Lung (tissue), 12 donors: ENCODE data around the gene ENTPD2. TPM values are rescaled to one million over a fixed set of nuclear protein-coding genes. Genes with fewer than 3 reads are reported as not detected.

Experiments used
- ATAC-seq: fragments of 200-7000 bp; cut with Tn5 transposase; one replicate; pipeline ENCODE4 v1.9.1; 2020; ENCODE audit warnings: moderate number of reproducible peaks; ENCODE audit not compliant: insufficient read depth, low FRiP score
- DNase-seq, 3 donors: peaks; one replicate each; pipeline ENCODE4 v3.0.0-alpha.2; 2013 to 2017
- H3K27ac ChIP-seq, 2 donors: one replicate each; pipeline ENCODE4 v1.5.1; 2013; ENCODE audit warnings: mild to moderate bottlenecking in 2 of 2, moderate library complexity in 2 of 2, control low read depth in 1 of 2, inconsistent platforms in 1 of 2, low read depth in 1 of 2, low read length in 1 of 2
- H3K27me3 ChIP-seq, 3 donors: one replicate each; pipeline ENCODE4 v1.5.1; 2013; ENCODE audit warnings: low read length in 2 of 3; ENCODE audit not compliant: control insufficient read depth in 3 of 3, insufficient read depth in 3 of 3
- H3K36me3 ChIP-seq, 4 donors: one replicate each; pipeline ENCODE4 v1.5.1; 2013; ENCODE audit warnings: low read length in 4 of 4, mild to moderate bottlenecking in 1 of 4, moderate library complexity in 1 of 4; ENCODE audit not compliant: control insufficient read depth in 4 of 4, insufficient read depth in 4 of 4
- H3K4me1 ChIP-seq, 5 donors: one replicate each; pipeline ENCODE4 v1.5.1; 2013; ENCODE audit warnings: low read length in 5 of 5, mild to moderate bottlenecking in 2 of 5, moderate library complexity in 1 of 5; ENCODE audit not compliant: control insufficient read depth in 5 of 5, insufficient read depth in 5 of 5
- H3K4me3 ChIP-seq: one replicate; pipeline ENCODE4 v1.5.1; 2013; ENCODE audit warnings: mild to moderate bottlenecking, control low read depth, moderate library complexity
- H3K9ac ChIP-seq, 2 donors: one replicate each; pipeline ENCODE4 v1.5.1; 2013; ENCODE audit warnings: low read length in 2 of 2, control low read depth in 1 of 2; ENCODE audit not compliant: insufficient read depth in 1 of 2
- H3K9me3 ChIP-seq, 4 donors: one replicate each; pipeline ENCODE4 v1.5.1; 2013; ENCODE audit warnings: low read length in 3 of 4, mild to moderate bottlenecking in 1 of 4, moderate library complexity in 1 of 4; ENCODE audit not compliant: control insufficient read depth in 4 of 4, insufficient read depth in 3 of 4
- CTCF ChIP-seq: IDR thresholded peaks from 2 replicates; pipeline ENCODE4 v1.5.1; 2012; ENCODE audit warnings: mild to moderate bottlenecking; ENCODE audit errors: control extremely low read depth, extremely low read depth
- WGBS, 2 donors: extraction: QIAGEN DNeasy Blood & Tissue Kit; methylation state at CpG; one replicate each; pipeline ENCODE4 v1.1.7; 2013; 5-methylcytosine and 5-hydroxymethylcytosine counted together
- polyA plus RNA-seq, 2 donors: library from polyadenylated mRNA; stranded (reverse); fragments of 200-250 nt; gene quantifications; one replicate each; pipeline ENCODE4 v1.2.1, GENCODE V29; 2013
- total RNA-seq, 2 donors: library from RNA; depleted of rRNA in 1 of 2; stranded (reverse); fragments of >200 nt in 1 of 2; gene quantifications; one replicate each; pipeline ENCODE4 v1.2.1, GENCODE V29; 2014 to 2021
- donor health status: control.
- donor health status: control.
- donor health status: Bipolar disorder and iron deficiency.
- donor health status: healthy.
- donor health status: DM: yes; HTN: yes; CAD: no.

Gene ENTPD2
- total and polyA plus RNA-seq, 4 donors: 0.39 to 3.2 (median 1.2) TPM

GRCh38 chr9:137012694-137013570 is 40.9 kb downstream of the ENTPD2 start:
- no peak for DNase-seq
- no peaks in the 10 kb centered on the region for H3K27me3 ChIP-seq
- 89 to 93% methylated on average over 67 of the region's 67 CpGs for WGBS, 2 donors
- H3K4me1 ChIP-seq: no peaks in the 10 kb centered on the region
- no peak overlapping the region for H3K4me3 ChIP-seq
- no peak overlapping the region for H3K9ac ChIP-seq
- no peaks in the 10 kb centered on the region for H3K9me3 ChIP-seq
- H3K27ac ChIP-seq: no peak overlapping the region
- H3K36me3 ChIP-seq: peaks cover 0 to 72% (median 8%) of the 10 kb centered on the region in 4 donors
- TF ChIP-seq CTCF: no peak
- ATAC-seq: no peak

- Histone ChIP-seq H3K4me1 (peaks cover 0 to 6% (median 0%) of the 10 kb centered on the region in 5 donors), H3K4me3 (no peak overlapping the region), H3K27me3 (no peaks in the 10 kb centered on the region), H3K9ac (no peak overlapping the region), H3K9me3 (no peaks in the 10 kb centered on the region), H3K36me3 (peaks cover 0 to 66% (median 9%) of the 10 kb centered on the region in 4 donors), H3K27ac (no peak overlapping the region)
- no peak for TF ChIP-seq CTCF
- ATAC-seq (no peak), DNase-seq (no peak)
- WGBS, 2 donors: 93 to 95% methylated on average over 31 to 39 of the region's 39 CpGs
These were observed 41.8 kb downstream of the ENTPD2 start for GRCh38 chr9:137011907-137012675.

- Histone ChIP-seq H3K27ac (no peak overlapping the region), H3K9me3 (no peaks in the 10 kb centered on the region), H3K4me1 (peaks cover 0 to 6% (median 0%) of the 10 kb centered on the region in 5 donors), H3K36me3 (peaks cover 0 to 57% (median 7%) of the 10 kb centered on the region in 4 donors), H3K4me3 (no peak overlapping the region), H3K27me3 (no peaks in the 10 kb centered on the region), H3K9ac (no peak overlapping the region)
- no peak for ATAC-seq
- TF ChIP-seq CTCF: no peak
- WGBS, 2 donors: 94 to 95% methylated on average over 24 of the region's 24 CpGs
- no peak for DNase-seq
These were observed 42.7 kb downstream of the ENTPD2 start for GRCh38 chr9:137011156-137011555.
